H1 (cell line): ENCODE data around the gene CAMK2A. TPM values are rescaled to one million over a fixed set of nuclear protein-coding genes. Genes with fewer than 3 reads are reported as not detected.

Experiments
- CTCF ChIA-PET: fragments of 300-600 bp; sonication (Branson Sonifier 250); formaldehyde crosslinking; loops from one replicate; lab custom pipeline; 2021; ENCODE audit not compliant: partially characterized antibody; lab: Charles Lee
- POLR2A ChIA-PET: fragments of 300-600 bp; sonication (Branson Sonifier 250); formaldehyde crosslinking; loops from one replicate; lab custom pipeline; 2021; ENCODE audit warnings: inconsistent platforms; ENCODE audit not compliant: partially characterized antibody; lab: Charles Lee
- DNase-seq, 2 experiments: peaks; one replicate each; pipeline versions ENCODE4 v3.0.0 to v3.0.0-alpha.2; 2010 to 2022; ENCODE audit warnings: low spot score in 2 of 2, low read depth in 1 of 2, mixed read lengths in 1 of 2
- FAIRE-seq: peaks from 2 replicates; lab custom pipeline; 2011; peaks lifted over from hg19 to GRCh38; lab: Jason Lieb, UNC
- H2AFZ ChIP-seq: 2 replicates; pipeline ENCODE4 v1.8.1; 2012; ENCODE audit warnings: low read length, inconsistent platforms
- H2AK5ac ChIP-seq: 2 replicates; pipeline ENCODE4 v1.6.1; 2013; ENCODE audit warnings: low read depth, low read length
- H2BK120ac ChIP-seq: replicated peaks from 2 replicates; pipeline ENCODE3; 2013; ENCODE audit warnings: low read depth, low read length, inconsistent platforms
- H2BK12ac ChIP-seq: 2 replicates; pipeline ENCODE4 v1.6.1; 2013; ENCODE audit warnings: low read depth, low read length
- H2BK15ac ChIP-seq: 2 replicates; pipeline ENCODE4 v1.6.1; 2013; ENCODE audit warnings: low read length
- H2BK20ac ChIP-seq: 2 replicates; pipeline ENCODE4 v1.6.1; 2013; ENCODE audit warnings: low read length
- H2BK5ac ChIP-seq: 2 replicates; pipeline ENCODE4 v1.6.1; 2013; ENCODE audit warnings: low read depth, low read length
- H3K14ac ChIP-seq: 2 replicates; pipeline ENCODE4 v1.6.1; 2013; ENCODE audit warnings: inconsistent platforms; ENCODE audit not compliant: insufficient read length
- H3K18ac ChIP-seq: 2 replicates; pipeline ENCODE4 v1.6.1; 2013; ENCODE audit warnings: low read length; ENCODE audit errors: extremely low read depth
- H3K23ac ChIP-seq: 2 replicates; pipeline ENCODE4 v1.6.1; 2013; ENCODE audit warnings: inconsistent platforms; ENCODE audit not compliant: insufficient read length
- H3K23me2 ChIP-seq: 2 replicates; pipeline ENCODE4 v1.6.1; 2013; ENCODE audit warnings: low read depth, low read length
- H3K27ac ChIP-seq: 2 replicates; pipeline ENCODE4 v1.6.1; 2011; ENCODE audit warnings: low read depth, low read length, inconsistent platforms
- H3K27me3 ChIP-seq, 4 experiments: replicated peaks in 1 of 4; 1 replicate in 1 of 4; 2 replicates in 3 of 4; pipeline versions ENCODE4 v1.6.1 to v1.8.1; 2011 to 2013; ENCODE audit warnings: low read length in 3 of 4, mild to moderate bottlenecking in 3 of 4, inconsistent platforms in 2 of 4, mixed read lengths in 2 of 4, moderate library complexity in 1 of 4; ENCODE audit not compliant: control insufficient read depth in 3 of 4, insufficient read depth in 3 of 4; ENCODE audit errors: extremely low read depth in 1 of 4
- H3K36me3 ChIP-seq, 4 experiments: 2 replicates each; pipeline versions ENCODE4 v1.6.1 to v1.8.1; 2011 to 2013; ENCODE audit warnings: mild to moderate bottlenecking in 4 of 4, low read length in 3 of 4, moderate library complexity in 2 of 4, control low read depth in 1 of 4, inconsistent platforms in 1 of 4; ENCODE audit not compliant: insufficient read depth in 4 of 4, control insufficient read depth in 2 of 4
- H3K4ac ChIP-seq: replicated peaks from 2 replicates; pipeline ENCODE3; 2013; ENCODE audit warnings: low read length, low read depth, mixed read lengths, inconsistent platforms; ENCODE audit not compliant: insufficient read length
- H3K4me1 ChIP-seq, 4 experiments: replicated peaks in 1 of 4; 1 replicate in 1 of 4; 2 replicates in 3 of 4; pipeline versions ENCODE4 v1.6.1 to v1.8.1; 2011 to 2013; ENCODE audit warnings: low read length in 3 of 4, inconsistent platforms in 2 of 4, mixed read lengths in 1 of 4; ENCODE audit not compliant: insufficient read depth in 4 of 4, control insufficient read depth in 3 of 4
- H3K4me2 ChIP-seq, 2 experiments: 2 replicates each; pipeline versions ENCODE4 v1.6.1 to v1.8.1; 2011 to 2013; ENCODE audit warnings: low read depth in 2 of 2, low read length in 2 of 2, control low read depth in 1 of 2, inconsistent platforms in 1 of 2, mild to moderate bottlenecking in 1 of 2; ENCODE audit not compliant: insufficient read depth in 1 of 2
- H3K4me3 ChIP-seq, 4 experiments: fragments of 200-600, 300-600 bp in 1 of 4; sonication (generic), shearing (Covaris generic), sonication (Bioruptor Twin) in 1 of 4; 2 replicates each; pipeline versions ENCODE4 v1.5.1 to v1.8.1; 2011 to 2016; ENCODE audit warnings: low read length in 4 of 4, low read depth in 3 of 4, control low read depth in 2 of 4, inconsistent platforms in 2 of 4, mild to moderate bottlenecking in 2 of 4, mixed read lengths in 1 of 4, moderate library complexity in 1 of 4; ENCODE audit not compliant: insufficient read depth in 2 of 4; ENCODE audit errors: extremely low read depth in 1 of 4
- H3K56ac ChIP-seq: replicated peaks from 2 replicates; pipeline ENCODE3; 2013; ENCODE audit warnings: low read depth, mild to moderate bottlenecking, mixed read lengths, low read length, inconsistent platforms; ENCODE audit not compliant: insufficient read length
- H3K79me1 ChIP-seq: 2 replicates; pipeline ENCODE4 v1.6.1; 2013; ENCODE audit warnings: low read depth, low read length, control low read depth
- H3K79me2 ChIP-seq, 2 experiments: 2 replicates each; pipeline versions ENCODE4 v1.6.1 to v1.8.1; 2012 to 2013; ENCODE audit warnings: low read length in 2 of 2, mild to moderate bottlenecking in 2 of 2, inconsistent platforms in 1 of 2; ENCODE audit not compliant: insufficient read depth in 2 of 2, control insufficient read depth in 1 of 2
- H3K9ac ChIP-seq, 4 experiments: replicated peaks in 1 of 4; 1 replicate in 1 of 4; 2 replicates in 3 of 4; pipeline versions ENCODE4 v1.6.1 to v1.8.1; 2011 to 2013; ENCODE audit warnings: low read depth in 3 of 4, low read length in 3 of 4, control low read depth in 2 of 4, mild to moderate bottlenecking in 2 of 4, moderate library complexity in 2 of 4, inconsistent platforms in 1 of 4; ENCODE audit errors: extremely low read depth in 1 of 4
- H3K9me3 ChIP-seq, 2 experiments: 2 replicates each; pipeline versions ENCODE4 v1.6.1 to v1.8.1; 2012 to 2013; ENCODE audit warnings: mild to moderate bottlenecking in 2 of 2, moderate library complexity in 2 of 2, control low read depth in 1 of 2, inconsistent platforms in 1 of 2, low read depth in 1 of 2, low read length in 1 of 2, mixed read lengths in 1 of 2; ENCODE audit not compliant: insufficient read depth in 2 of 2
- H4K20me1 ChIP-seq, 2 experiments: replicated peaks in 1 of 2; 2 replicates each; pipeline versions ENCODE3 to v1.8.1; 2011 to 2013; ENCODE audit warnings: inconsistent platforms in 2 of 2, low read length in 2 of 2, mild to moderate bottlenecking in 1 of 2; ENCODE audit not compliant: insufficient read depth in 2 of 2, control insufficient read depth in 1 of 2
- H4K5ac ChIP-seq: 2 replicates; pipeline ENCODE4 v1.6.1; 2013; ENCODE audit warnings: low read length, low read depth, mixed read lengths, inconsistent platforms; ENCODE audit not compliant: insufficient read length
- H4K8ac ChIP-seq: 2 replicates; pipeline ENCODE4 v1.8.0; 2013; ENCODE audit warnings: mild to moderate bottlenecking, moderate library complexity, low read length, inconsistent platforms; ENCODE audit not compliant: insufficient read depth; ENCODE audit errors: extremely low read depth
- H4K91ac ChIP-seq: replicated peaks from 2 replicates; pipeline ENCODE3; 2013; ENCODE audit warnings: low read length, mixed read lengths, inconsistent platforms; ENCODE audit not compliant: insufficient read length
- EP300 ChIP-seq, 2 experiments: IDR thresholded peaks; 1 replicate in 1 of 2; 2 replicates in 1 of 2; pipeline ENCODE4 v1.6.1; 2011 to 2012; ENCODE audit warnings: low read depth in 2 of 2, low read length in 2 of 2, mild to moderate bottlenecking in 2 of 2, borderline replicate concordance in 1 of 2, inconsistent platforms in 1 of 2, moderate library complexity in 1 of 2
- KDM5A ChIP-seq: fragments of 200-600 bp; IDR thresholded peaks from 2 replicates; pipeline ENCODE4 v1.7.1; 2012; ENCODE audit warnings: mild to moderate bottlenecking, low read length, inconsistent platforms, mixed read lengths
- SUZ12 ChIP-seq: fragments of 200-600 bp; sonication (generic); IDR thresholded peaks from 2 replicates; pipeline ENCODE4 v1.6.1; 2012; ENCODE audit warnings: mild to moderate bottlenecking, inconsistent platforms, low read length, moderate library complexity, mixed read lengths
- WGBS, 2 experiments: shearing (Covaris generic) in 1 of 2; methylation state at CpG; one replicate each; pipeline versions ENCODE4 v1.1.6 to v1.1.7; 2013 to 2015; ENCODE audit warnings: low lambda C conversion rate in 2 of 2, mixed read lengths in 2 of 2, inconsistent platforms in 1 of 2, low coverage in 1 of 2, missing lambda C conversion rate in 1 of 2; ENCODE audit not compliant: insufficient replicate concordance in 2 of 2, insufficient coverage in 1 of 2, insufficient read length in 1 of 2; ENCODE audit errors: extremely low coverage in 1 of 2, missing lambda C conversion rate in 1 of 2; 5-methylcytosine and 5-hydroxymethylcytosine counted together
- polyA plus RNA-seq, 7 experiments: library from polyadenylated mRNA; depleted of rRNA in 3 of 7; stranded (reverse) in 5 of 7; unstranded in 2 of 7; fragments of >200 nt in 5 of 7; fragments of 200-250 nt in 2 of 7; gene quantifications; 1 replicate in 5 of 7; 2 replicates in 1 of 7; 4 replicates in 1 of 7; pipeline versions ENCODE4 v1.2.1 to v1.2.3, GENCODE V29; 2011 to 2013; ENCODE audit warnings: missing spikeins in 2 of 7, mixed read lengths in 2 of 7
- total RNA-seq: library from RNA; stranded (reverse); fragmentation: NEBNext Ultra II Directional; extraction: Animal tissue kit (Norgen Biotek cat#: 25700); gene quantifications from 2 replicates; pipeline ENCODE4 v1.2.1, GENCODE V29; 2021

The CAMK2A gene
- total and polyA plus RNA-seq, 2 of the 8 experiments (the other 6 are each of a cell fraction or from before 2014, with no cell fraction given): 0.20 to 0.28 TPM

DNA sequence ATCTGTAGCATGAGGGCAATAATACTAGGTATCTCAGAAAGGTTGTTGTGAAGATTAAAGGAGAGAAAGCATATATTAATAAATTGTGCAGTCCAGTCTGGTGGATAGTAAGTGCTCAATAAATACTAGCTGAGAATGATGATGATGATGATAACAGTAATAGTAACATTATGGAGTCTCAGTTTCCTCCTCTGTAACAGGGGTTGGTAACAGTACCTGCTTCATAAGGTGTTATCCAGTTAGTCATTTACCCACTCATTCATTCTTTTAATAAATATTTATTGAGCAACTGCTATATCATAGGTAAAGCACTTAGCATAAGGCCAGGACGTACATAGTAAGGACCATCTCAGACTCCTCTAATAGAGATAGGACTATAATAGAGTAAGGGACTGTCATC lies 92.1 kb downstream of the CAMK2A start:
- FAIRE-seq (no peak), DNase-seq (no peak)
- H3K4ac ChIP-seq: no peak overlapping the region
- peaks cover 0 to 7% (median 3%) of the 10 kb centered on the region in 4 experiments; a peak in 2 of 7 replicates for H3K27me3 ChIP-seq
- H3K23ac ChIP-seq: no peak overlapping the region
- H3K4me1 ChIP-seq: no peaks in the 10 kb centered on the region; a peak in 1 of 7 replicates
- H3K9ac ChIP-seq: no peak overlapping the region
- 79% methylated on average over 1 of the region's 1 CpG; no CpG with 5 or more reads in 1 of the 2 experiments for WGBS, 2 experiments
- no peak overlapping the region for H2BK20ac ChIP-seq
- H3K79me2 ChIP-seq: no peaks in the 10 kb centered on the region
- no peak for TF ChIP-seq EP300 (IDR thresholded peaks at IDR 0.05; ENCODE audit: borderline replicate concordance in 1 of 2, low read depth in 2 of 2, low read length in 2 of 2)
- no peak for TF ChIP-seq SUZ12
- no peak for TF ChIP-seq KDM5A
- no peak overlapping the region for H4K91ac ChIP-seq
- no peaks in the 10 kb centered on the region for H3K9me3 ChIP-seq
- no peaks in the 10 kb centered on the region for H3K36me3 ChIP-seq
- H3K4me2 ChIP-seq: no peak overlapping the region
- POLR2A ChIA-PET: no interaction called here
- no peak overlapping the region for H2BK5ac ChIP-seq
- no peak overlapping the region for H3K56ac ChIP-seq
- H3K79me1 ChIP-seq: no peaks in the 10 kb centered on the region
- no peak overlapping the region for H2BK120ac ChIP-seq
- no peak overlapping the region for H2AK5ac ChIP-seq
- H2AFZ ChIP-seq: no peak overlapping the region
- H2BK15ac ChIP-seq: no peak overlapping the region
- CTCF ChIA-PET: interaction anchor here (1.2 to 23.7 kb wide), 3 partner anchors 17 to 35 kb away, joined by 3 to 302 read pairs (median 206); no protein-coding TSS in a partner anchor
- no peak overlapping the region for H3K18ac ChIP-seq
- no peak overlapping the region for H3K4me3 ChIP-seq
- H4K5ac ChIP-seq: no peak overlapping the region
- no peaks in the 10 kb centered on the region; the same call in 1 of the 2 replicates for H3K23me2 ChIP-seq
- no peak overlapping the region for H3K14ac ChIP-seq
- H2BK12ac ChIP-seq: no peak overlapping the region
- H4K8ac ChIP-seq: no peak overlapping the region
- H4K20me1 ChIP-seq: no peaks in the 10 kb centered on the region
- no peak overlapping the region for H3K27ac ChIP-seq
